Measurements from ENCODE around the gene COX15. TPM values are rescaled to one million over a fixed set of nuclear protein-coding genes. Genes with fewer than 3 reads are reported as not detected.

The COX15 gene
- total RNA-seq (10 to 100 TPM; 35.8 to 36.5 TPM), polyA plus RNA-seq (34.5 TPM)

DNA sequence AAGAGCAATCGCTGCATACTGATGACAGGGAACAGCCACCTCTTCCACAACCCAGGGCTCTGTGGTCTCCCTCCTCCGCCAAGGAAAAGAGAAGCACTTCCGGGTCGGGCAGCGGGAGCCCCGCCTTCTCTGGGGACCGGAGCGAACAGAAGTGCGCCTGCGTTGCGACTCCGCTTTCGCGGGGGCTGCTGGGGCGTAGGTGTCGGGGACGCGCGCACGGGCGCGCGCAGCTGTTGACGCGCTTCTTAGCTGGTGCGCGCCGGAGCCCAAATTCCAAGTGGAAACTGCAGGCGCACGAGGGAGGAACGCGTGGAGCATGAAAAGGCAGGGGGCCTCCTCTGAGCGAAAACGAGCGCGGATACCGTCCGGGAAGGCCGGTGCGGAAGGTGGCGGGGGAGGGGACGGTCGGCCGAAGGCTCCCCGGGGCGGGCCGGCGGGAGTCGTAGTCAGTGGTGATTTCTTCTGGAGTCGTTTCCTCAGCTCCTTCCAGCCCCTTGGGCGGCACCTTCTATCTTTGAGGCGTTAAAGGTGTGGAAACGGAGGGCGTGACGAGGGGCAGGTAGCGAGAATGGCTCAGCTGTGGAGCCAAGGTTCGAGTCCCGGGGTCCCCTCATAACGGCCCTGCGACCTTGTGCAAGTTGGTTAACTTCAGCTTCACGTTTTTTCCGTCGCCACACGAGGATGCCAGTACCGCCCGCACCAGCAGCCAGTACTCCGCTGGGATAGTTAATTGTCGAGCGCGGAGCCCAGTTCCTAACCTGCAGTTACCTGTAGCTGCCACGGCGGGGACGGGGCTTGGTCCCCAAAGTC is at the start of gene COX15, which contains the start of gene CUTC:
Gene COX15, minus strand, starts transcription at position 95 of the 810 bp plus-strand sequence. Its CDS starts 78 bp downstream, at position 17.
Gene CUTC, plus strand, starts transcription at position 202 of the 810 bp plus-strand sequence. Its CDS starts 115 bp downstream, at position 317.
- Histone ChIP-seq H3K27me3 (ENCODE audit: insufficient read depth, low read length, poor library complexity, severe bottlenecking) (no peaks in the 10 kb centered on the region), H3K36me3 (ENCODE audit: insufficient read depth, low read length) (peaks cover 2% of the 10 kb centered on the region), H3K4me3 (ENCODE audit: low read length) (peak within 1 kb of the TSS; percentile 98), H3K27ac (ENCODE audit: low read depth, low read length) (peak within 1 kb of the TSS; percentile 91), H3K9me3 (ENCODE audit: low read length) (no peaks in the 10 kb centered on the region), H3K4me1 (ENCODE audit: insufficient read depth, low read length) (peaks cover 18% of the 10 kb centered on the region)
- ChIA-PET CTCF (interaction anchor here (0.6 to 1.6 kb wide), 5 partner anchors 10 to 281 kb away, joined by 3 to 6 read pairs (median 3); partner anchors contain the start of gene ENTPD7), POLR2A (interaction anchor here (0.6 to 1.8 kb wide), 6 partner anchors 8 to 302 kb away, joined by 3 to 17 read pairs (median 6); partner anchors contain the start of genes ENTPD7, GOT1 and SLC25A28)
- H3K27ac Mint-ChIP-seq: peak within 1 kb of the TSS; percentile 90 to 100 (median 99)
- peaks cover 2 to 47% (median 8%) of the 10 kb centered on the region in 3 donors for H3K36me3 Mint-ChIP-seq
- H3K4me3 Mint-ChIP-seq: peak within 1 kb of the TSS; percentile 97 to 100 (median 100)
- H3K9me3 Mint-ChIP-seq: no peaks in the 10 kb centered on the region
- DNase-seq: peak; percentile 94 to 96 (median 94)
- H3K4me1 Mint-ChIP-seq: peaks cover 41 to 63% (median 62%) of the 10 kb centered on the region in 3 donors
- peaks cover 0 to 2% of the 10 kb centered on the region in 2 donors for H3K27me3 Mint-ChIP-seq

- Histone ChIP-seq H3K4me1 (ENCODE audit: insufficient read depth, low read length) (no peaks in the 10 kb centered on the region), H3K27ac (ENCODE audit: low read depth, low read length) (no peak overlapping the region), H3K27me3 (ENCODE audit: insufficient read depth, low read length, poor library complexity, severe bottlenecking) (no peaks in the 10 kb centered on the region), H3K4me3 (ENCODE audit: low read length) (no peak overlapping the region), H3K9me3 (ENCODE audit: low read length) (no peaks in the 10 kb centered on the region), H3K36me3 (ENCODE audit: insufficient read depth, low read length) (no peaks in the 10 kb centered on the region)
- H3K4me3 Mint-ChIP-seq: no peak overlapping the region
- no peak for DNase-seq
- CTCF ChIA-PET: no interaction called here
- H3K9me3 Mint-ChIP-seq: no peaks in the 10 kb centered on the region
- peaks cover 0 to 2% (median 0%) of the 10 kb centered on the region in 3 donors for H3K4me1 Mint-ChIP-seq
- POLR2A ChIA-PET: interaction anchor here (0.6 kb wide), 1 partner anchor 70 kb away, joined by 4 read pairs; no protein-coding TSS in a partner anchor
- H3K36me3 Mint-ChIP-seq: peaks cover 0 to 8% (median 4%) of the 10 kb centered on the region in 3 donors
- H3K27ac Mint-ChIP-seq: peak overlapping the region in 1 of 8 donors; percentile 44
- peaks cover 2 to 9% of the 10 kb centered on the region in 2 donors for H3K27me3 Mint-ChIP-seq
These were observed 47.4 kb upstream of the COX15 start for GRCh38 chr10:99779335-99779734.

DNA sequence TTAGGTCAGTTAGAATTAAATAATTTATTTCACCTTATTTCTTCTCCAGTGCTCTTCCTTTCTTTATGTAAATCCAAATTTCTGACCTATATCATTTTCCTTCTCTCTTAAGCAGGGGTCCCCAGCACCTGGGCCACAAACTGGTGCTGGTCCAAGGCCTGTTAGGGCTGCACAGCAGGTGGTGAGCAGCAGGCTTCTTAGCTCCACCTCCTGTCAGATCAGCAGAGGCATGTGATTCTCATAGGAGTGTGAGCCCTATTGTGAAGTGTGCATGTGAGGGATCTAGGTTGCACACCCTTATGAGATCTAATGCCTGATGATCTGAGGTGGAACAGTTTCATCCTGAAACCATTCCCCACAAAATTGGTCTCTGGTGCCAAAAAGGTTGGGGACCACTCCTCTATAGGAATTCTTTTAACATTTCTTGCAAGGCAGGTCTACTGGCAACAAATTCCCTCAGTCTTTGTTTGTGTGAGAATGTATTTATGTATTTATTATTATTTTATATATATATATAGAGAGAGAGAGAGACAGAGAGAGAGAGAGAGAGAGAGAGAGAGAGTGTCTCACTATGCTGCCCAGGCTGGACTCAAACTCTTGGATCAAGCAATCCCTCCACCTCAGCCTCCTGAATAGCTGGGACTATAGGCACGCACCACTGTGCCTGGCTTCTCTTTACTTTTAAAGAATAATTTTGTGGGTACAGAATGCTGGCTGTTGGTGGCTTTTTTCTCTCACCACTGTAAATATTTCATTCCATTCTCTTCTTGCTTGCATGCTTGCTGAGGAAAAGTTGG is 46.2 kb upstream of the COX15 start:
- Mint-ChIP-seq H3K36me3 (peaks cover 0 to 8% (median 2%) of the 10 kb centered on the region in 3 donors), H3K27ac (no peak overlapping the region), H3K9me3 (no peaks in the 10 kb centered on the region), H3K4me3 (no peak overlapping the region), H3K4me1 (peaks cover 0 to 2% (median 0%) of the 10 kb centered on the region in 3 donors), H3K27me3 (peaks cover 0 to 9% of the 10 kb centered on the region in 2 donors)
- Histone ChIP-seq H3K4me3 (ENCODE audit: low read length) (no peak overlapping the region), H3K9me3 (ENCODE audit: low read length) (no peaks in the 10 kb centered on the region), H3K27me3 (ENCODE audit: insufficient read depth, low read length, poor library complexity, severe bottlenecking) (no peaks in the 10 kb centered on the region), H3K36me3 (ENCODE audit: insufficient read depth, low read length) (no peaks in the 10 kb centered on the region), H3K4me1 (ENCODE audit: insufficient read depth, low read length) (no peaks in the 10 kb centered on the region), H3K27ac (ENCODE audit: low read depth, low read length) (no peak overlapping the region)
- DNase-seq: no peak
- ChIA-PET CTCF (no interaction called here), POLR2A (interaction anchor here (0.8 kb wide), 1 partner anchor 123 kb away, joined by 4 read pairs; no protein-coding TSS in a partner anchor)

- H3K36me3 ChIP-seq (ENCODE audit: insufficient read depth, low read length): no peaks in the 10 kb centered on the region
- H3K4me1 ChIP-seq (ENCODE audit: insufficient read depth, low read length): no peaks in the 10 kb centered on the region
- no peaks in the 10 kb centered on the region for H3K9me3 ChIP-seq (ENCODE audit: low read length)
- no peak for DNase-seq
- no peak overlapping the region for H3K27ac Mint-ChIP-seq
- ChIA-PET POLR2A (no interaction called here), CTCF (no interaction called here)
- no peak overlapping the region for H3K27ac ChIP-seq (ENCODE audit: low read depth, low read length)
- peaks cover 0 to 2% (median 0%) of the 10 kb centered on the region in 3 donors for H3K4me1 Mint-ChIP-seq
- H3K27me3 ChIP-seq (ENCODE audit: insufficient read depth, low read length, poor library complexity, severe bottlenecking): no peaks in the 10 kb centered on the region
- H3K4me3 ChIP-seq (ENCODE audit: low read length): no peak overlapping the region
- H3K4me3 Mint-ChIP-seq: no peak overlapping the region
- H3K27me3 Mint-ChIP-seq: peaks cover 2 to 4% of the 10 kb centered on the region in 2 donors
- H3K36me3 Mint-ChIP-seq: peaks cover 0 to 8% (median 1%) of the 10 kb centered on the region in 3 donors
- no peaks in the 10 kb centered on the region for H3K9me3 Mint-ChIP-seq
These were observed 43.9 kb upstream of the COX15 start for GRCh38 chr10:99775850-99776249.

GRCh38 chr10:99770408-99771045 is 38.6 kb upstream of the COX15 start:
- Mint-ChIP-seq H3K27ac (no peak overlapping the region), H3K9me3 (peaks cover 0 to 1% (median 0%) of the 10 kb centered on the region in 5 donors), H3K27me3 (peaks cover 0 to 4% of the 10 kb centered on the region in 2 donors), H3K4me3 (no peak overlapping the region), H3K4me1 (peaks cover 13 to 17% (median 15%) of the 10 kb centered on the region in 3 donors), H3K36me3 (no peaks in the 10 kb centered on the region)
- H3K4me1 ChIP-seq (ENCODE audit: insufficient read depth, low read length): no peaks in the 10 kb centered on the region
- CTCF ChIA-PET: no interaction called here
- POLR2A ChIA-PET: no interaction called here
- H3K36me3 ChIP-seq (ENCODE audit: insufficient read depth, low read length): no peaks in the 10 kb centered on the region
- no peaks in the 10 kb centered on the region for H3K27me3 ChIP-seq (ENCODE audit: insufficient read depth, low read length, poor library complexity, severe bottlenecking)
- H3K9me3 ChIP-seq (ENCODE audit: low read length): no peaks in the 10 kb centered on the region
- no peak for DNase-seq
- no peak overlapping the region for H3K4me3 ChIP-seq (ENCODE audit: low read length)
- no peak overlapping the region for H3K27ac ChIP-seq (ENCODE audit: low read depth, low read length)

GRCh38 chr10:99769706-99770105 is 37.8 kb upstream of the COX15 start:
- CTCF ChIA-PET: no interaction called here
- POLR2A ChIA-PET: no interaction called here

DNA sequence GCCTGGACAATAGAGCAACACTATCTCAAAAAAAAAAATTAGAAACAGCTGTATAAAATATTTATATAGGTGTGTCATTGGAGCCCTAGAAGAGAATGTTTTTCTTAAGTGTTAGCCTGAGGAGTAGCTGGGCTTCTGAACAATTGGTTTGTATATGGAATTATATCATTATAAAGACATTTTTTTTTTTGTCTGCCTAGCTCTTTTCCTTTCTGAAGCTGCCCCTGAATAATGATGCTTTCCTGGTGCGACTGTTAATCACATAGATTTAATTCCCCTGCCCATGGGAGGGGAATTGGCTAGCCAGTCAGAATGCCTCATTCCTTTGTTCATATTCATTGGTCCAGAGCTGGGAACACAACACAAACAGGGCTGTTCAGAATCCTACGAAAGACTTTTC is 36.6 kb upstream of the COX15 start:
- no peak overlapping the region for H3K27ac Mint-ChIP-seq
- Histone ChIP-seq H3K9me3 (ENCODE audit: low read length) (no peaks in the 10 kb centered on the region), H3K27me3 (ENCODE audit: insufficient read depth, low read length, poor library complexity, severe bottlenecking) (no peaks in the 10 kb centered on the region), H3K27ac (ENCODE audit: low read depth, low read length) (no peak overlapping the region), H3K36me3 (ENCODE audit: insufficient read depth, low read length) (no peaks in the 10 kb centered on the region), H3K4me3 (ENCODE audit: low read length) (no peak overlapping the region), H3K4me1 (ENCODE audit: insufficient read depth, low read length) (no peaks in the 10 kb centered on the region)
- ChIA-PET POLR2A (no interaction called here), CTCF (no interaction called here)
- H3K4me3 Mint-ChIP-seq: no peak overlapping the region
- peaks cover 0 to under 1% (median 0%) of the 10 kb centered on the region in 3 donors for H3K36me3 Mint-ChIP-seq
- H3K9me3 Mint-ChIP-seq: peaks cover 0 to 4% (median 0%) of the 10 kb centered on the region in 5 donors
- H3K27me3 Mint-ChIP-seq: peaks cover 0 to 5% of the 10 kb centered on the region in 2 donors
- H3K4me1 Mint-ChIP-seq: peaks cover 13 to 23% (median 17%) of the 10 kb centered on the region in 3 donors
- no peak for DNase-seq

More at GRCh38 chr10:99769706-99770105, 37.8 kb upstream of the COX15 start:
- no peaks in the 10 kb centered on the region for H3K4me1 ChIP-seq (ENCODE audit: insufficient read depth, low read length)
- H3K4me3 Mint-ChIP-seq: no peak overlapping the region
- no peaks in the 10 kb centered on the region for H3K36me3 Mint-ChIP-seq
- no peak overlapping the region for H3K4me3 ChIP-seq (ENCODE audit: low read length)
- H3K27ac Mint-ChIP-seq: no peak overlapping the region
- peaks cover 0 to 5% of the 10 kb centered on the region in 2 donors for H3K27me3 Mint-ChIP-seq
- no peak overlapping the region for H3K27ac ChIP-seq (ENCODE audit: low read depth, low read length)
- no peaks in the 10 kb centered on the region for H3K36me3 ChIP-seq (ENCODE audit: insufficient read depth, low read length)
- no peaks in the 10 kb centered on the region for H3K27me3 ChIP-seq (ENCODE audit: insufficient read depth, low read length, poor library complexity, severe bottlenecking)
- H3K9me3 Mint-ChIP-seq: peaks cover 0 to 1% (median 0%) of the 10 kb centered on the region in 5 donors
- peaks cover 13 to 20% (median 17%) of the 10 kb centered on the region in 3 donors for H3K4me1 Mint-ChIP-seq
- no peak for DNase-seq
- no peaks in the 10 kb centered on the region for H3K9me3 ChIP-seq (ENCODE audit: low read length)

Measured in CD8-positive, alpha-beta memory T cell (primary cell).